Measurements from ENCODE around the gene NFATC1.

NFATC1 gene

GRCh38 chr18:79367480-79367879 is 28.2 kb upstream of the NFATC1 start:
- H3K4me3 ChIP-seq (replicated peaks; ENCODE audit: low read depth, low read length): no peak overlapping the region
- TF ChIP-seq, protein P1, sequence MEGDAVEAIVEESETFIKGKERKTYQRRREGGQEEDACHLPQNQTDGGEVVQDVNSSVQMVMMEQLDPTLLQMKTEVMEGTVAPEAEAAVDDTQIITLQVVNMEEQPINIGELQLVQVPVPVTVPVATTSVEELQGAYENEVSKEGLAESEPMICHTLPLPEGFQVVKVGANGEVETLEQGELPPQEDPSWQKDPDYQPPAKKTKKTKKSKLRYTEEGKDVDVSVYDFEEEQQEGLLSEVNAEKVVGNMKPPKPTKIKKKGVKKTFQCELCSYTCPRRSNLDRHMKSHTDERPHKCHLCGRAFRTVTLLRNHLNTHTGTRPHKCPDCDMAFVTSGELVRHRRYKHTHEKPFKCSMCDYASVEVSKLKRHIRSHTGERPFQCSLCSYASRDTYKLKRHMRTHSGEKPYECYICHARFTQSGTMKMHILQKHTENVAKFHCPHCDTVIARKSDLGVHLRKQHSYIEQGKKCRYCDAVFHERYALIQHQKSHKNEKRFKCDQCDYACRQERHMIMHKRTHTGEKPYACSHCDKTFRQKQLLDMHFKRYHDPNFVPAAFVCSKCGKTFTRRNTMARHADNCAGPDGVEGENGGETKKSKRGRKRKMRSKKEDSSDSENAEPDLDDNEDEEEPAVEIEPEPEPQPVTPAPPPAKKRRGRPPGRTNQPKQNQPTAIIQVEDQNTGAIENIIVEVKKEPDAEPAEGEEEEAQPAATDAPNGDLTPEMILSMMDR (IDR thresholded peaks at IDR 0.05; ENCODE audit: low read depth, low read length, missing control alignments): no peak
- no peak for DNase-seq (ENCODE audit: extremely low read depth, low read depth)

DNA sequence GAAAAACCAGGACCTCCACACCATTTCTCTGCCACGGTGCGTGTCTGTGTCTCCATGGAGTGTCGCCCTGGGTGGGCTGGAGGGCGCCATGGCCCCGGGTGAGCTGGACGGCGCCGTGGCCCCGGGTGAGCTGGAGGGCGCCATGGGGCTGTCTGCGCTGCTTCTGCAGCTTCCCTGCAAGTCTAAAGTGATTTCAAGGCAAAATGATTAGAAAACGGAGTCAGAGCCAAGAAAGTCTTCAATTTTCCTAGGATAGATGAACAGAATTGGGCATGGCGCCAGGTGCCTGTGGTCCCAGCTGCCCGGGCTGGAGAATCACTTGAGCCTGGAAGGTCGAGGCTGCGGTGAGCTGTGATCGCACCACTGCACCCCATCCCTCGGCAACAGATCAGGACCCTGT is 27.7 kb upstream of the NFATC1 start:
- DNase-seq (ENCODE audit: extremely low read depth, low read depth): no peak
- TF ChIP-seq, protein P1 (IDR thresholded peaks at IDR 0.05; ENCODE audit: low read depth, low read length, missing control alignments): no peak
- H3K4me3 ChIP-seq (replicated peaks; ENCODE audit: low read depth, low read length): no peak overlapping the region

DNA sequence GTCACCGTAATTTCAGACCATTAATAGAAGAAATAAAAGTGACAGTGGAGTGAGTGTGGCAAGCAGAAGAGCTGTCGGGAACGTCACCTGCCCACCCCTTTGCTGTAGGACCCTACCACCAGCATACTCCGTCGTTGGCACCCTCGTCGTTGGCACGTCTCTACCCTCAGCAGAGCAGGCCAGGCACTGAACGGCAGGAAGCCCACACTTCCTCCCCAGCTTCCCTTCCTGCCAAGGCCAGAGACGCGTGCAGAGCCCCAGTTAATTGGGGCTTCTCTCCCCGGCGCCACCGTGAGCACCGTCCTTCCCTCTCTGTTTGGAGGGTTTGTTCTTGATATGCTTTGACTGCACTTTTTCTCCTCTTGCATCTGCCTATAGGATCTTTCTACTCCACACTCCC is 27.0 kb upstream of the NFATC1 start:
- TF ChIP-seq, protein P1 (IDR thresholded peaks at IDR 0.05; ENCODE audit: low read depth, low read length, missing control alignments): no peak
- no peak overlapping the region for H3K4me3 ChIP-seq (replicated peaks; ENCODE audit: low read depth, low read length)
- DNase-seq (ENCODE audit: extremely low read depth, low read depth): no peak

DNA sequence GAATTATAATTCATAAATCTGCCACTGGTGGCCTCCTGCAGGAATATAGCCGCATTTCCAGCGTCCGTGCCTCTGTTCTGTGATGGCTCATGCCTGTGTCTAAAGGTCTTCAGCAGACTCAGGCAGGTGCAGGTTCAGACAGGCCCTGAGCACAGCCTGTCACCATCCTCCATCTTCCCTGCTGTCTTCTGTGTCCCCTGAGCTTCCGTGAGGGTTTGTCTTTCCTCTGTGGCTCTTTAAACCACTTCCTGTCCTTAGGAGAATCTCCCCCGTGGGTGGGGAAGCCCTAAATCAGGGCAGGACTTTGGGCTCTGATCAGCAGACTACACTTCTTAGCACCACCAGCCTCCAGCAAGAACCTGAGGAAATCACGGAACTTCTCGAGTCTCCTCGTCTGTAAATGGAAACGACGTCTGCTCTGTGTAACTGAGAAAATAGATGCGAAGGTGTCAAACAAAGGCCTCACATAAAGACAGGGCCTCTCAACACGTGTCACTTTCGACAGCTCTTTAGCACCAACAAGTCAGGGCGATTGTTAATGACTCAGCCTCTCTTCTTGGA is 24.1 kb upstream of the NFATC1 start:
- DNase-seq (ENCODE audit: extremely low read depth, low read depth): no peak

DNA sequence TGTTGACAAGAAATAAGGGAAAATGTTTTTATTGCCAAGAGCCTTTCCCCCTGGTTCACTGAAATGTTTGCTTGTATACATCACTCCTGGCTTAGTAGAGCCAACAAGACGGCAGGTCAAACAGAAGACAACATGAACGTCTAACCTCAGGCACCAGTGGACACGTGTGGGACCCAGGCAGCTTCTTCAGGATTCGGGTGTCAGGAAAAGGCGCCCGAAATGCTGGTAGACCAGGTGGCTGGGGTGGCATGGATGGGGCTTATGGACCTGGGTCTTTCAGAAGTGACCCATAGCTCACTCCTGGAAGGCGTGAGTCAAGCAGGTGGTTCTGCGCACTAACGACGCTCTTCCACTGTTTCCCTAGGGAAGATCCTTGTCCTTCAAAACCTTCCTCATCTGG is 23.3 kb upstream of the NFATC1 start:
- H3K4me3 ChIP-seq (replicated peaks; ENCODE audit: low read depth, low read length): no peak overlapping the region
- DNase-seq (ENCODE audit: extremely low read depth, low read depth): no peak
- TF ChIP-seq, protein P1 (IDR thresholded peaks at IDR 0.05; ENCODE audit: low read depth, low read length, missing control alignments): no peak

More for the DNA sequence above, 24.1 kb upstream of the NFATC1 start:
- TF ChIP-seq, protein P1 (IDR thresholded peaks at IDR 0.05; ENCODE audit: low read depth, low read length, missing control alignments): no peak
- H3K4me3 ChIP-seq (replicated peaks; ENCODE audit: low read depth, low read length): no peak overlapping the region

GRCh38 chr18:79372991-79373390 is 22.7 kb upstream of the NFATC1 start:
- no peak overlapping the region for H3K4me3 ChIP-seq (replicated peaks; ENCODE audit: low read depth, low read length)
- no peak for DNase-seq (ENCODE audit: extremely low read depth, low read depth)
- TF ChIP-seq, protein P1 (IDR thresholded peaks at IDR 0.05; ENCODE audit: low read depth, low read length, missing control alignments): no peak

GRCh38 chr18:79373736-79374135 is 22.0 kb upstream of the NFATC1 start:
- DNase-seq (ENCODE audit: extremely low read depth, low read depth): no peak
- no peak overlapping the region for H3K4me3 ChIP-seq (replicated peaks; ENCODE audit: low read depth, low read length)
- TF ChIP-seq, protein P1 (IDR thresholded peaks at IDR 0.05; ENCODE audit: low read depth, low read length, missing control alignments): no peak

Measured in HFF-Myc (cell line).